Common myeloid progenitor, CD34-positive (primary cell): ENCODE measurements around the gene ANKRD36C.
"Not testable (repeated sequence)": the region's sequence is repeated elsewhere in the genome, so short reads cannot be mapped to it uniquely, and the experiment has no call there.

ENCODE experiments used
- CTCF ChIA-PET: fragments of 350-600 bp; sonication (Branson Sonifier 250); formaldehyde crosslinking; loops from one replicate; lab custom pipeline; 2021; ENCODE audit warnings: antibody characterized with exemption; lab: Charles Lee
- POLR2A ChIA-PET: fragments of 350-600 bp; sonication (Branson Sonifier 250); formaldehyde crosslinking; loops from one replicate; lab custom pipeline; 2021; ENCODE audit warnings: antibody characterized with exemption; lab: Charles Lee
- DNase-seq, 3 donors: peaks; one replicate each; pipeline versions ENCODE4 v3.0.0 to v3.0.0-alpha.2; 2013
- H3K27ac ChIP-seq, 2 experiments: 1 replicate in 1 of 2; 2 replicates in 1 of 2; pipeline ENCODE4 v1.7.0; 2013; ENCODE audit warnings: inconsistent platforms in 2 of 2, low read length in 2 of 2, mild to moderate bottlenecking in 2 of 2, low read depth in 1 of 2, moderate library complexity in 1 of 2; ENCODE audit not compliant: severe bottlenecking in 2 of 2, insufficient read depth in 1 of 2, poor library complexity in 1 of 2
- H3K27me3 ChIP-seq, 5 experiments: replicated peaks in 2 of 5; 1 replicate in 3 of 5; 2 replicates in 2 of 5; pipeline versions ENCODE4 v1.6.1 to v1.7.0; 2013; ENCODE audit warnings: low read length in 4 of 5, mild to moderate bottlenecking in 2 of 5, moderate library complexity in 2 of 5, inconsistent platforms in 1 of 5; ENCODE audit not compliant: insufficient read depth in 5 of 5, control insufficient read depth in 4 of 5
- H3K36me3 ChIP-seq, 4 experiments: 1 replicate in 2 of 4; 2 replicates in 2 of 4; pipeline versions ENCODE4 v1.6.1 to v1.7.0; 2013; ENCODE audit warnings: low read length in 3 of 4, control low read depth in 1 of 4, mild to moderate bottlenecking in 1 of 4; ENCODE audit not compliant: control insufficient read depth in 4 of 4, insufficient read depth in 4 of 4
- H3K4me1 ChIP-seq, 4 experiments: 1 replicate in 3 of 4; 2 replicates in 1 of 4; pipeline versions ENCODE4 v1.6.1 to v1.7.1; 2013; ENCODE audit warnings: low read length in 3 of 4, mild to moderate bottlenecking in 3 of 4, control low read depth in 1 of 4, inconsistent platforms in 1 of 4, moderate library complexity in 1 of 4; ENCODE audit not compliant: control insufficient read depth in 4 of 4, insufficient read depth in 4 of 4; ENCODE audit errors: control extremely low read depth in 1 of 4
- H3K4me3 ChIP-seq, 7 experiments: 1 replicate in 4 of 7; 2 replicates in 3 of 7; pipeline versions ENCODE4 v1.5.1 to v1.7.0; 2013; ENCODE audit warnings: mild to moderate bottlenecking in 7 of 7, low read length in 6 of 7, moderate library complexity in 6 of 7, inconsistent platforms in 2 of 7, low read depth in 2 of 7, control low read depth in 1 of 7; ENCODE audit not compliant: insufficient read depth in 4 of 7, control insufficient read depth in 1 of 7; ENCODE audit errors: extremely low read depth in 1 of 7
- H3K9me3 ChIP-seq, 5 experiments: 1 replicate in 4 of 5; 2 replicates in 1 of 5; pipeline versions ENCODE4 v1.6.1 to v1.7.1; 2013; ENCODE audit warnings: low read length in 4 of 5, mild to moderate bottlenecking in 2 of 5, inconsistent platforms in 1 of 5, low read depth in 1 of 5, moderate library complexity in 1 of 5; ENCODE audit not compliant: control insufficient read depth in 4 of 5, insufficient read depth in 2 of 5; ENCODE audit errors: control extremely low read depth in 1 of 5
- WGBS: methylation state at CpG from one replicate; pipeline ENCODE4 v1.1.5; 2013; ENCODE audit not compliant: insufficient coverage; 5-methylcytosine and 5-hydroxymethylcytosine counted together

Gene ANKRD36C

GRCh38 chr2:96024336-96025193 is 32.9 kb upstream of the ANKRD36C start:
- Histone ChIP-seq H3K27ac (no peak overlapping the region), H3K4me1 (no peaks in the 10 kb centered on the region), H3K27me3 (no peaks in the 10 kb centered on the region), H3K4me3 (no peak overlapping the region), H3K36me3 (no peaks in the 10 kb centered on the region), H3K9me3 (no peaks in the 10 kb centered on the region)
- no peak for DNase-seq
- POLR2A ChIA-PET: no interaction called here
- 97% methylated on average over 15 of the region's 27 CpGs for WGBS
- CTCF ChIA-PET: interaction anchor here (0.8 to 3.2 kb wide), 4 partner anchors 13 to 114 kb away, joined by 3 to 17 read pairs (median 8); partner anchors contain the start of genes ADRA2B and ASTL

DNA sequence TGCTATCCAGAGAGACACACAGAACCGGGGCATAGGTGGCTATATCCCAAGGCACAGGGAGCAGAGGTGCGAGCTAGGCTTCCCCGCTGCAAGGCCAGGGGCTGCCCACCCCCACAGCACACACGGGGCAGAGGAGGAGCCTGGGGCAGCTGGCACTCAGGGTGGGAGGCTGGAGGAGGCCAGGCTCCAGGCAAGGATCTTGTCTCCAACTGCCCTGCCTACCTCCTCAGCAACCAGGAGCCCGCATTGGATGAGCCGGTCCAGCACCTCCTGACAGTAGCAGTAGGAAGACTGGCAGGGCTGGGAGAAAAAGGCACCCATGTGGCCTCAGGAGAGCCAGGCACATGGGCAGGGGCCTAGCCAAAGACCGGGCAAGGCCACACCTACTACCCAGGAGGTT is 32.1 kb upstream of the ANKRD36C start:
- DNase-seq, H3K27ac ChIP-seq, POLR2A ChIA-PET, H3K4me3 ChIP-seq, H3K27me3 ChIP-seq, H3K36me3 ChIP-seq, H3K4me1 ChIP-seq, H3K9me3 ChIP-seq: not testable (repeated sequence)
- CTCF ChIA-PET: interaction anchor here (1.8 to 3.2 kb wide), 3 partner anchors 94 to 152 kb away, joined by 8 to 17 read pairs (median 14); partner anchors contain the start of genes ADRA2B and ASTL
- 100% methylated on average over 2 of the region's 7 CpGs for WGBS

- H3K27ac ChIP-seq, H3K27me3 ChIP-seq, H3K4me3 ChIP-seq, H3K4me1 ChIP-seq, H3K9me3 ChIP-seq, POLR2A ChIA-PET, H3K36me3 ChIP-seq: not testable (repeated sequence)
- peak; percentile 49 to 78 (median 71) for DNase-seq
- CTCF ChIA-PET: interaction anchor here (0.8 to 3.2 kb wide), 9 partner anchors 10 to 236 kb away, joined by 3 to 17 read pairs (median 7); partner anchors contain the start of genes ADRA2B and ASTL
- WGBS: 96% methylated on average over 9 of the region's 19 CpGs
Measured at GRCh38 chr2:96022701-96023447, 31.2 kb upstream of the ANKRD36C start.

DNA sequence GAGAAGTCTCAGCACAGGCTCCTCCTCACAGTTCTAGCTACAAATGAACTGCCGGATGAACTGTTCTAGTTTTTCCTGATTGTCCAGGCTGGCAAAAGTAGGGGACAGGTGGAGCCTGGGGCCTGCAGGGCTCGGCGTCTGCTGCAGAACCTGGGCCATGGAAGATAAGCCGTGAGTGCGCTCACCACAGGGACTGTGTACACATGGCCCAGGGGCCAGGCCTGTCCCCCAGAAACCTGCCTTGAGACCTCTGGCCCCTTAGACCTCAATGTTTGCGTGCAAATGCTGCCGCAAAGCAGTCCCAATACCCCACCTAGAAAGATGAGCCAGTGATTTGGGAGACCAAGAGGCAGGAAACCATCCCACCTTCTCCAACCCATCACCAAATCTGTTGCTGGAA is 30.5 kb upstream of the ANKRD36C start:
- DNase-seq, H3K4me1 ChIP-seq, H3K27ac ChIP-seq, H3K27me3 ChIP-seq, POLR2A ChIA-PET, H3K4me3 ChIP-seq, H3K36me3 ChIP-seq, H3K9me3 ChIP-seq: not testable (repeated sequence)
- WGBS: 100% methylated on average over 3 of the region's 7 CpGs
- CTCF ChIA-PET: interaction anchor here (0.8 to 3.2 kb wide), 9 partner anchors 9 to 237 kb away, joined by 3 to 17 read pairs (median 7); partner anchors contain the start of genes ADRA2B and ASTL

DNA sequence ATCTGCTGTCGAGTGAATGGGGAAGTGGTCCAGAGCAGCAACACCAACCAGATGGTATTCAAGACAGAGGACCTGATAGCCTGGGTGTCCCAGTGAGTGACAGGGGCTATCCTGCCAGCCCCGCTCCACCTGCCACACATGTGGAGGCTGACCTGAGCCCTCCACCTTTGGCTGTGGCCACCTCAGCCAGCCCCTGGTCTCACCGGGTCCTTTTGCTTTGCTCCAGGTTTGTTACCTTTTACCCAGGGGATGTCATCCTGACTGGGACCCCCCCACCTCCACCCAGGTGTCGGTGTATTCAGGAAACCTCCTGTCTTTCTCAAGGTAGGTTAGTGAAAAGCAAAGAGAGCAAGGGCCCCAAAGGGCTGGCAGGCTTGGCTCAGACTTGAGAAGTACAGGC is 29.5 kb upstream of the ANKRD36C start:
- H3K27me3 ChIP-seq, DNase-seq, H3K4me3 ChIP-seq, POLR2A ChIA-PET, H3K4me1 ChIP-seq, H3K9me3 ChIP-seq, H3K27ac ChIP-seq, H3K36me3 ChIP-seq: not testable (repeated sequence)
- WGBS: 95% methylated on average over 3 of the region's 4 CpGs
- CTCF ChIA-PET: interaction anchor here (0.8 to 2.0 kb wide), 2 partner anchors 8 to 20 kb away, joined by 3 to 9 read pairs; no protein-coding TSS in a partner anchor

GRCh38 chr2:96019909-96020590 is 28.4 kb upstream of the ANKRD36C start:
- H3K27ac ChIP-seq, H3K9me3 ChIP-seq, DNase-seq, H3K4me3 ChIP-seq, POLR2A ChIA-PET, H3K27me3 ChIP-seq, H3K36me3 ChIP-seq, H3K4me1 ChIP-seq: not testable (repeated sequence)
- WGBS: no CpG with 5 or more reads among the region's 9 CpGs
- CTCF ChIA-PET: interaction anchor here (0.8 to 1.6 kb wide), 2 partner anchors 19 to 154 kb away, joined by 3 read pairs; no protein-coding TSS in a partner anchor
